DMS153 treated with DMSO at 0.1 percent for 48 hours (cell line): ENCODE measurements around the gene SRGAP3.

Experiments used
- DNase-seq: peaks from one replicate; lab custom pipeline; 2025; ENCODE audit not compliant: unreplicated experiment; lab: John Stamatoyannopoulos, UW

SRGAP3 gene

GRCh38 chr3:9204253-9204992 lies 45.0 kb downstream of the SRGAP3 start:
- DNase-seq, result no peak

GRCh38 chr3:9203317-9203716 lies 46.1 kb downstream of the SRGAP3 start:
- DNase-seq, result no peak

GRCh38 chr3:9202546-9202945 lies 46.9 kb downstream of the SRGAP3 start:
- DNase-seq, result no peak

GRCh38 chr3:9201955-9202354 lies 47.5 kb downstream of the SRGAP3 start:
- no peak for DNase-seq

GRCh38 chr3:9201266-9201665 lies 48.2 kb downstream of the SRGAP3 start:
- no peak for DNase-seq

GRCh38 chr3:9199775-9200174 lies 49.7 kb downstream of the SRGAP3 start:
- DNase-seq, result no peak

- DNase-seq, result no peak
Observed at GRCh38 chr3:9198899-9199335, 50.5 kb downstream of the SRGAP3 start.

GRCh38 chr3:9198261-9198660 lies 51.2 kb downstream of the SRGAP3 start:
- DNase-seq, result no peak

- no peak for DNase-seq
Observed at GRCh38 chr3:9196020-9196419, 53.4 kb downstream of the SRGAP3 start.

- DNase-seq, result no peak
Observed at GRCh38 chr3:9195390-9195789, 54.1 kb downstream of the SRGAP3 start.

GRCh38 chr3:9194509-9195184 lies 54.8 kb downstream of the SRGAP3 start:
- DNase-seq, result peak; percentile 63

GRCh38 chr3:9193633-9194195 lies 55.7 kb downstream of the SRGAP3 start:
- no peak for DNase-seq

GRCh38 chr3:9193211-9193610 lies 56.2 kb downstream of the SRGAP3 start:
- no peak for DNase-seq

GRCh38 chr3:9192248-9193025 lies 57.0 kb downstream of the SRGAP3 start:
- no peak for DNase-seq

GRCh38 chr3:9190276-9190675 lies 59.2 kb downstream of the SRGAP3 start:
- no peak for DNase-seq

- no peak for DNase-seq
Observed at GRCh38 chr3:9188583-9188982, 60.9 kb downstream of the SRGAP3 start.

GRCh38 chr3:9185701-9186100 lies 63.7 kb downstream of the SRGAP3 start:
- DNase-seq, result no peak

GRCh38 chr3:9185046-9185445 lies 64.4 kb downstream of the SRGAP3 start:
- no peak for DNase-seq

- DNase-seq, result no peak
Observed at GRCh38 chr3:9184461-9184835, 65.0 kb downstream of the SRGAP3 start.

GRCh38 chr3:9183811-9184460 lies 65.5 kb downstream of the SRGAP3 start:
- DNase-seq, result no peak

- no peak for DNase-seq
Observed at GRCh38 chr3:9183011-9183410, 66.4 kb downstream of the SRGAP3 start.
